GM12878 (cell line): ENCODE measurements around the gene VPS18. TPM values are rescaled to one million over a fixed set of nuclear protein-coding genes. Genes with fewer than 3 reads are reported as not detected.

Source experiments
- ATAC-seq: fragments of 200-7000 bp; cut with Tn5 transposase; 3 replicates; pipeline ENCODE4 v1.9.1; 2020; ENCODE audit warnings: mild to moderate bottlenecking, moderate library complexity
- BruUV-seq: library from RNA; stranded (reverse); fragments of 400-500 nt; replicated peaks from 2 replicates; lab custom pipeline; 2021; lab: Mats Ljungman, UMichigan
- CTCF ChIA-PET: fragments of 300-600 bp; sonication (Branson Sonifier 250); formaldehyde crosslinking; extraction: SDS; loops from one replicate; lab custom pipeline; 2021; ENCODE audit warnings: inconsistent platforms; lab: Yijun Ruan, JAX
- POLR2A ChIA-PET: fragments of 350-600 bp; formaldehyde crosslinking; extraction: SDS; loops from one replicate; lab custom pipeline; 2021; ENCODE audit warnings: inconsistent platforms; lab: Charles Lee
- RAD21 ChIA-PET: fragments of 300-600 bp; sonication (Branson Sonifier 250); formaldehyde crosslinking; loops from one replicate; lab custom pipeline; 2023; ENCODE audit warnings: antibody characterized with exemption; ENCODE audit not compliant: unreplicated experiment; lab: Charles Lee
- SMC1A ChIA-PET: fragments of 300-600 bp; sonication (Branson Sonifier 250); formaldehyde crosslinking; loops from one replicate; lab custom pipeline; 2023; ENCODE audit not compliant: unreplicated experiment, uncharacterized antibody; lab: Charles Lee
- DNase-seq: peaks from one replicate; pipeline ENCODE4 v3.0.0-alpha.2; 2011; ENCODE audit warnings: low read depth, low spot score
- FAIRE-seq: peaks from 3 replicates; lab custom pipeline; 2011; peaks lifted over from hg19 to GRCh38; lab: Jason Lieb, UNC
- H2AFZ ChIP-seq: 2 replicates; pipeline ENCODE4 v1.6.0; 2011; ENCODE audit warnings: low read depth, low read length, control low read depth; ENCODE audit not compliant: control insufficient read depth
- H3K27ac ChIP-seq: 2 replicates; pipeline ENCODE4 v1.5.1; 2011; ENCODE audit warnings: control low read depth; ENCODE audit not compliant: control insufficient read depth, insufficient read depth
- H3K27me3 ChIP-seq, 2 experiments: replicated peaks in 1 of 2; 2 replicates each; pipeline versions ENCODE4 v1.6.0 to v1.6.1; 2011; ENCODE audit warnings: low read length in 1 of 2; ENCODE audit not compliant: control insufficient read depth in 2 of 2, insufficient read depth in 2 of 2
- H3K36me3 ChIP-seq, 2 experiments: 2 replicates each; pipeline ENCODE4 v1.5.1; 2011; ENCODE audit warnings: low read length in 1 of 2; ENCODE audit not compliant: control insufficient read depth in 2 of 2, insufficient read depth in 2 of 2
- H3K4me1 ChIP-seq: 2 replicates; pipeline ENCODE4 v1.6.1; 2011; ENCODE audit warnings: mild to moderate bottlenecking, low read length, moderate library complexity, mixed read lengths; ENCODE audit not compliant: control insufficient read depth, insufficient read depth
- H3K4me2 ChIP-seq: 2 replicates; pipeline ENCODE4 v1.6.0; 2011; ENCODE audit warnings: control low read depth; ENCODE audit not compliant: control insufficient read depth, insufficient read depth
- H3K4me3 ChIP-seq: fragments of 200-600 bp; sonication (generic); 2 replicates; pipeline ENCODE4 v1.5.1; 2016
- H3K79me2 ChIP-seq: 2 replicates; pipeline ENCODE4 v1.6.0; 2011; ENCODE audit warnings: low read length; ENCODE audit not compliant: control insufficient read depth, insufficient read depth
- H3K9ac ChIP-seq: 2 replicates; pipeline ENCODE4 v1.8.0; 2011; ENCODE audit warnings: low read length, control low read depth, mixed read lengths; ENCODE audit not compliant: control insufficient read depth, insufficient read depth
- H3K9me3 ChIP-seq: replicated peaks from 3 replicates; pipeline ENCODE4 v1.5.1; 2011; ENCODE audit warnings: mild to moderate bottlenecking, low read length; ENCODE audit not compliant: control insufficient read depth, insufficient read depth
- H4K20me1 ChIP-seq: 2 replicates; pipeline ENCODE4 v1.6.0; 2011; ENCODE audit not compliant: control insufficient read depth, insufficient read depth
- BHLHE40 ChIP-seq, 2 experiments: fragments of 450-650 bp in 1 of 2; IDR thresholded peaks; 2 replicates each; pipeline ENCODE4 v1.6.1; 2011 to 2017; ENCODE audit warnings: low read depth in 2 of 2, borderline replicate concordance in 1 of 2, improper control_type of control experiment in 1 of 2, low read length in 1 of 2, mild to moderate bottlenecking in 1 of 2
- BRCA1 ChIP-seq: IDR thresholded peaks from 2 replicates; pipeline ENCODE4 v1.6.1; 2011; ENCODE audit warnings: low read depth, low read length, improper control_type of control experiment
- CBFB ChIP-seq: IDR thresholded peaks from 2 replicates; pipeline ENCODE4 v1.6.1; 2016; ENCODE audit warnings: antibody characterized with exemption, low read depth
- CHD2 ChIP-seq: IDR thresholded peaks from 2 replicates; pipeline ENCODE4 v1.6.1; 2011; ENCODE audit warnings: low read depth, low read length, improper control_type of control experiment, borderline replicate concordance
- CREB1 ChIP-seq: IDR thresholded peaks from 2 replicates; pipeline ENCODE4 v1.6.1; 2012; ENCODE audit warnings: low read depth, mild to moderate bottlenecking, inconsistent platforms
- IKZF2 ChIP-seq, 2 experiments: fragments of 450-650 bp; IDR thresholded peaks; 2 replicates each; pipeline ENCODE4 v1.6.1; 2017; ENCODE audit warnings: mild to moderate bottlenecking in 2 of 2, moderate library complexity in 2 of 2
- LARP7 ChIP-seq: fragments of 450-650 bp; IDR thresholded peaks from 2 replicates; pipeline ENCODE4 v1.6.1; 2017; ENCODE audit warnings: mild to moderate bottlenecking
- MTA2 ChIP-seq: fragments of 450-650 bp; IDR thresholded peaks from 2 replicates; pipeline ENCODE4 v1.6.1; 2016; ENCODE audit warnings: low read depth, mild to moderate bottlenecking, moderate library complexity
- NFIC ChIP-seq: IDR thresholded peaks from 2 replicates; pipeline ENCODE4 v1.6.1; 2012; ENCODE audit warnings: low read depth, mild to moderate bottlenecking, inconsistent platforms, low read length, moderate library complexity
- RELB ChIP-seq: fragments of 450-650 bp; IDR thresholded peaks from 2 replicates; pipeline ENCODE4 v1.6.1; 2017; ENCODE audit warnings: low read depth, mild to moderate bottlenecking, moderate library complexity
- SPI1 ChIP-seq: IDR thresholded peaks from 2 replicates; pipeline ENCODE4 v1.6.1; 2011; ENCODE audit warnings: low read depth, mild to moderate bottlenecking, low read length, moderate library complexity, borderline replicate concordance; ENCODE audit not compliant: insufficient read depth
- WRNIP1 ChIP-seq: IDR thresholded peaks from 2 replicates; pipeline ENCODE4 v1.6.1; 2011; ENCODE audit warnings: low read depth, low read length, improper control_type of control experiment, borderline replicate concordance
- ZBED1 ChIP-seq: IDR thresholded peaks from 2 replicates; pipeline ENCODE4 v1.6.1; 2016; ENCODE audit warnings: borderline replicate concordance
- whole genome bisulfite sequencing: methylation state at CpG from one replicate; pipeline ENCODE4 v1.1.6; 2016; ENCODE audit warnings: low lambda C conversion rate; ENCODE audit not compliant: insufficient replicate concordance, insufficient coverage; ENCODE audit errors: missing lambda C conversion rate; 5-methylcytosine and 5-hydroxymethylcytosine counted together
- in situ Hi-C: fragments of 300-500 bp; cut with MboI; formaldehyde crosslinking; loops from 9 replicates; pipeline ENCODE4 v1.14.3; 2018; ENCODE audit warnings: mixed read lengths
- intact Hi-C: fragments of 100-400 bp; cut with micrococcal nuclease; formaldehyde crosslinking; loops from one replicate; pipeline ENCODE4 v1.14.2; 2022; ENCODE audit not compliant: unreplicated experiment
- polyA plus RNA-seq, 11 experiments: library from polyadenylated mRNA; depleted of rRNA in 4 of 11; unstranded in 6 of 11; stranded (reverse) in 5 of 11; fragments of >200 nt; fragmentation: Nextera tagmentation in 4 of 11; fragmentation: Illumina TruSeq in 1 of 11; extraction: Ambion mirVana in 4 of 11; extraction: Trizol in 1 of 11; gene quantifications; 1 replicate in 1 of 11; 2 replicates in 10 of 11; pipeline versions ENCODE4 v1.2.1 to v1.2.3, GENCODE V29; 2011 to 2016; ENCODE audit warnings: inconsistent platforms in 2 of 11, missing spikeins in 2 of 11, low read depth in 1 of 11
- total RNA-seq, 4 experiments: library from RNA; depleted of rRNA in 3 of 4; stranded (reverse); fragments of >200 nt in 3 of 4; fragmentation: Illumina TruSeq in 1 of 4; extraction: Trizol in 1 of 4; gene quantifications; 2 replicates each; pipeline versions ENCODE4 v1.2.1 to v1.2.3, GENCODE V29; 2013 to 2021

VPS18 gene
- total and polyA plus RNA-seq, 10 of the 15 experiments (the other 5 are each of a cell fraction or from before 2014, with no cell fraction given) = 0.71 to 20.4 (median 10.6) TPM

GRCh38 chr15:40877694-40878093 is 16.6 kb upstream of the VPS18 start:
- no peak overlapping the region for H3K4me3 ChIP-seq
- WGBS = 14% methylated on average over 2 of the region's 2 CpGs
- peaks cover 19% of the 10 kb centered on the region for H3K4me1 ChIP-seq
- TF ChIP-seq LARP7 = no peak
- no peaks in the 10 kb centered on the region for H3K36me3 ChIP-seq
- ATAC-seq (no peak), FAIRE-seq (no peak), DNase-seq (no peak)
- no TSS peak for BruUV-seq
- no peak overlapping the region for H3K27ac ChIP-seq
- SMC1A ChIA-PET = interaction anchor here (1.0 to 14.4 kb wide), 3 partner anchors 9 to 282 kb away, joined by 3 to 454 read pairs (median 4); no protein-coding TSS in a partner anchor
- H3K79me2 ChIP-seq = peaks cover 5% of the 10 kb centered on the region
- CTCF ChIA-PET = interaction anchor here (1.5 to 3.1 kb wide), 2 partner anchors 17 to 92 kb away, joined by 4 to 20 read pairs; partner anchors contain the start of gene VPS18
- no peaks in the 10 kb centered on the region; the same call in 2 of the 3 replicates for H3K9me3 ChIP-seq
- no peak overlapping the region for H3K4me2 ChIP-seq
- H3K9ac ChIP-seq = no peak overlapping the region
- no peaks in the 10 kb centered on the region for H4K20me1 ChIP-seq
- in situ Hi-C loops = no loop called here
- no peaks in the 10 kb centered on the region for H3K27me3 ChIP-seq
- no peak overlapping the region for H2AFZ ChIP-seq
- POLR2A ChIA-PET = interaction anchor here (1.4 to 7.0 kb wide), 3 partner anchors 13 to 17 kb away, joined by 5 to 111 read pairs (median 6); partner anchors contain the start of gene VPS18
- intact Hi-C loops = loop anchor here (10.0 kb wide), 1 partner anchor 283 kb away; the partner anchor contains the start of gene KNL1
- RAD21 ChIA-PET = interaction anchor here (0.6 to 14.2 kb wide), 4 partner anchors 8 to 71 kb away, joined by 3 to 551 read pairs (median 12); partner anchors contain the start of genes DNAJC17, VPS18 and ZFYVE19

DNA sequence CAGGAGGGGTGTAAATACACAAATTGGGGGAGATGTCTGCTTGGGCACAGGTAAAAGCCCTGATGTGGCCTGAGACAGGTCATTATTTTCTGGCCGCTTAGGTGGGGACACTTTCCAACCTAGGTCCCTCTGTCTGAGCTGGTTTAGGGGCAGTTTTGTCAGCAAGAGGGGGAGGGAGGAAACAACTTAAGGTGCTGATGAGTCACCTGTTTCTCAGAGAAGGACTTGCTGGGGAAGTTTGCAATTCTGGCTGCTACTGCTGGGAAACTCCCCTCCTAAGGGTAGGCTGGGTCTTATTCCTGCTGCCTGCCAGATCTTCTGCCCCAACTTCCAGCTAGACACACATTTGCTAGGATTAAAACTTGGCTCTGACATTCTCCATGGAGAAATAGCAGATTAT is 15.5 kb upstream of the VPS18 start:
- in situ Hi-C loops (no loop called here), intact Hi-C loops (loop anchor here (10.0 kb wide), 1 partner anchor 284 kb away; the partner anchor contains the start of gene KNL1)
- Histone ChIP-seq H4K20me1 (no peaks in the 10 kb centered on the region), H2AFZ (no peak overlapping the region; the same call in 1 of the 2 replicates), H3K27ac (peak overlapping the region; percentile 33), H3K79me2 (no peaks in the 10 kb centered on the region; the same call in 1 of the 2 replicates), H3K4me3 (no peak overlapping the region), H3K9ac (no peak overlapping the region), H3K9me3 (no peaks in the 10 kb centered on the region; the same call in 2 of the 3 replicates), H3K36me3 (no peaks in the 10 kb centered on the region), H3K27me3 (no peaks in the 10 kb centered on the region), H3K4me1 (peaks cover 16% of the 10 kb centered on the region), H3K4me2 (peak overlapping the region; percentile 54)
- ATAC-seq (peak; percentile 86), DNase-seq (no peak), FAIRE-seq (peak; percentile 68)
- CTCF ChIA-PET = interaction anchor here (0.6 to 3.1 kb wide), 6 partner anchors 16 to 289 kb away, joined by 3 to 20 read pairs (median 4); partner anchors contain the start of gene VPS18
- BruUV-seq = no TSS peak
- SMC1A ChIA-PET = interaction anchor here (0.6 to 14.4 kb wide), 8 partner anchors 8 to 302 kb away, joined by 3 to 454 read pairs (median 3); partner anchors contain the start of genes DNAJC17 and ZFYVE19
- WGBS = 0% methylated on average over 1 of the region's 1 CpG
- POLR2A ChIA-PET = interaction anchor here (0.6 to 7.0 kb wide), 9 partner anchors 7 to 310 kb away, joined by 3 to 111 read pairs (median 4); no protein-coding TSS in a partner anchor
- RAD21 ChIA-PET = interaction anchor here (1.2 to 14.9 kb wide), 4 partner anchors 3 to 122 kb away, joined by 3 to 551 read pairs (median 286); partner anchors contain the start of genes RHOV and VPS18
- TF ChIP-seq NFIC (peak; percentile 27; the same call in 1 of the 2 replicates), RELB (peak; percentile 74; the same call in 1 of the 2 replicates), CBFB (no peak), BRCA1 (no peak), BHLHE40 (IDR thresholded peaks at IDR 0.05; ENCODE audit: borderline replicate concordance in 1 of 2, low read depth in 2 of 2, low read length in 1 of 2) (no peak; a peak in 1 of 4 replicates), IKZF2 (IDR thresholded peaks at IDR 0.05) (peak in 1 of 2 experiments; percentile 9; a peak in 1 of 4 replicates), SPI1 (peak; percentile 19; the same call in 1 of the 2 replicates), ZBED1 (no peak), CHD2 (peak; percentile 46; the same call in 1 of the 2 replicates), WRNIP1 (no peak), CREB1 (peak; percentile 88), MTA2 (peak; percentile 21; the same call in 1 of the 2 replicates)
